Sigmoid colon (tissue), 4 donors: Measurements from ENCODE around the gene TMEM92.

Source experiments
- CTCF ChIP-seq, 4 experiments: fragments of 450-650 bp in 3 of 4; fragments of 200-600 bp in 1 of 4; IDR thresholded peaks; one replicate each; pipeline ENCODE4 v1.5.1; 2016 to 2019; ENCODE audit warnings: antibody characterized with exemption in 4 of 4, mild to moderate bottlenecking in 3 of 4, moderate library complexity in 2 of 4
- POLR2A ChIP-seq, 2 donors: fragments of 450-650 bp; IDR thresholded peaks; one replicate each; pipeline ENCODE4 v1.6.1; 2016; ENCODE audit warnings: antibody characterized with exemption in 2 of 2, mild to moderate bottlenecking in 2 of 2, moderate library complexity in 2 of 2
- POLR2AphosphoS5 ChIP-seq, 4 donors: sonication (generic); formaldehyde crosslinking; IDR thresholded peaks; one replicate each; pipeline ENCODE4 v1.6.1; 2017; ENCODE audit warnings: antibody characterized with exemption in 4 of 4

- TF ChIP-seq CTCF (IDR thresholded peaks at IDR 0.05) = no peak
- TF ChIP-seq POLR2AphosphoS5 (IDR thresholded peaks at IDR 0.05) = no peak
- no peak for TF ChIP-seq POLR2A (IDR thresholded peaks at IDR 0.05)
Measured at GRCh38 chr17:50323060-50323459, 48.8 kb downstream of the TMEM92 start.
